ENCODE results near the gene LMO3.

DNA sequence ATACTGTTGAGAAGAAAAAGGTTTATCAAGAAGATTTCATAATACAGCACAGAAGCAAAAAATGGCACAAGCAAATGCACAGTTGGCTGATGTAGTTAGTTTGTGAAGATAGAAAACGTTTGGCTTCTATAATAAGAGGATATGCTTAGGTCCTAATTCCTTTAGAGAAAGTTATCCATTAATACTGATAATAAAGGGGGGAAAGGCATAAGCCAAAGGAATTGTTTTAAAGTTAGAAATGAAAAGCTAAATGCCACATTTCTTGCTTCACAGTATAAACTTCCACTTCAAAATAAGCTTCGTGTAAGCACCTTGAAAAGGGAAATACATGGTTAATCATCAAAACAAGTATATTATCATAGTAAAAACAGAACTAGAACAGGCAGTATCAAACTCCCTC lies 12.4 kb downstream of the LMO3 start:
- TF ChIP-seq POLR2AphosphoS5 (IDR thresholded peaks at IDR 0.05; ENCODE audit: low read depth, low read length) (no peak), ZSCAN25 (CRISPR knock-in tag; IDR thresholded peaks at IDR 0.05) (no peak), FOXP1 (IDR thresholded peaks at IDR 0.05) (no peak), FOXP1 (CRISPR knock-in tag; IDR thresholded peaks at IDR 0.05) (no peak), TAF1 (CRISPR knock-in tag; IDR thresholded peaks at IDR 0.05) (no peak), IRF2 (CRISPR knock-in tag; IDR thresholded peaks at IDR 0.05) (no peak), FOXA1 (IDR thresholded peaks at IDR 0.05) (no peak), FOXA1 (CRISPR knock-in tag; IDR thresholded peaks at IDR 0.05) (no peak), CHD2 (IDR thresholded peaks at IDR 0.05; ENCODE audit: low read depth, low read length) (no peak)
- TF ChIP-seq, protein P1, sequence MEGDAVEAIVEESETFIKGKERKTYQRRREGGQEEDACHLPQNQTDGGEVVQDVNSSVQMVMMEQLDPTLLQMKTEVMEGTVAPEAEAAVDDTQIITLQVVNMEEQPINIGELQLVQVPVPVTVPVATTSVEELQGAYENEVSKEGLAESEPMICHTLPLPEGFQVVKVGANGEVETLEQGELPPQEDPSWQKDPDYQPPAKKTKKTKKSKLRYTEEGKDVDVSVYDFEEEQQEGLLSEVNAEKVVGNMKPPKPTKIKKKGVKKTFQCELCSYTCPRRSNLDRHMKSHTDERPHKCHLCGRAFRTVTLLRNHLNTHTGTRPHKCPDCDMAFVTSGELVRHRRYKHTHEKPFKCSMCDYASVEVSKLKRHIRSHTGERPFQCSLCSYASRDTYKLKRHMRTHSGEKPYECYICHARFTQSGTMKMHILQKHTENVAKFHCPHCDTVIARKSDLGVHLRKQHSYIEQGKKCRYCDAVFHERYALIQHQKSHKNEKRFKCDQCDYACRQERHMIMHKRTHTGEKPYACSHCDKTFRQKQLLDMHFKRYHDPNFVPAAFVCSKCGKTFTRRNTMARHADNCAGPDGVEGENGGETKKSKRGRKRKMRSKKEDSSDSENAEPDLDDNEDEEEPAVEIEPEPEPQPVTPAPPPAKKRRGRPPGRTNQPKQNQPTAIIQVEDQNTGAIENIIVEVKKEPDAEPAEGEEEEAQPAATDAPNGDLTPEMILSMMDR (CRISPR knock-in tag; IDR thresholded peaks at IDR 0.05) = no peak
- TF ChIP-seq, protein P2, sequence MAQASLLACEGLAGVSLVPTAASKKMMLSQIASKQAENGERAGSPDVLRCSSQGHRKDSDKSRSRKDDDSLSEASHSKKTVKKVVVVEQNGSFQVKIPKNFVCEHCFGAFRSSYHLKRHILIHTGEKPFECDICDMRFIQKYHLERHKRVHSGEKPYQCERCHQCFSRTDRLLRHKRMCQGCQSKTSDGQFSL (CRISPR knock-in tag; IDR thresholded peaks at IDR 0.05) = no peak

Data from HepG2 (cell line).